Effector CD4-positive, alpha-beta T cell (primary cell): ENCODE data around the gene OSBPL5.
"Not testable (repeated sequence)": the region's sequence is repeated elsewhere in the genome, so short reads cannot be mapped to it uniquely, and the experiment has no call there.

Source experiments
- DNase-seq: peaks from one replicate; pipeline ENCODE4 v3.0.0-alpha.2; 2020

OSBPL5 gene

GRCh38 chr11:3181725-3182461 lies 16.8 kb upstream of the OSBPL5 start:
- no peak for DNase-seq

- no peak for DNase-seq
These were observed 15.8 kb upstream of the OSBPL5 start for GRCh38 chr11:3180869-3181268.

GRCh38 chr11:3178349-3178748 lies 13.2 kb upstream of the OSBPL5 start:
- no peak for DNase-seq

GRCh38 chr11:3177931-3178330 lies 12.8 kb upstream of the OSBPL5 start:
- DNase-seq, result no peak

GRCh38 chr11:3176487-3176886 lies 11.4 kb upstream of the OSBPL5 start:
- no peak for DNase-seq

- no peak for DNase-seq
These were observed 10.1 kb upstream of the OSBPL5 start for GRCh38 chr11:3175194-3175593.

GRCh38 chr11:3174387-3174786 lies 9.3 kb upstream of the OSBPL5 start:
- no peak for DNase-seq

- DNase-seq, result no peak
These were observed 8.7 kb upstream of the OSBPL5 start for GRCh38 chr11:3173795-3174194.

GRCh38 chr11:3171931-3172560 lies 6.9 kb upstream of the OSBPL5 start:
- no peak for DNase-seq

- DNase-seq, result no peak
These were observed 5.9 kb upstream of the OSBPL5 start for GRCh38 chr11:3170756-3171650.

- no peak for DNase-seq
These were observed 5.1 kb upstream of the OSBPL5 start for GRCh38 chr11:3170044-3170755.

GRCh38 chr11:3169255-3170043 lies 4.3 kb upstream of the OSBPL5 start:
- DNase-seq, result no peak

GRCh38 chr11:3168742-3169254 lies 3.7 kb upstream of the OSBPL5 start:
- DNase-seq, result not testable (repeated sequence)

GRCh38 chr11:3167143-3168119 lies 2.3 kb upstream of the OSBPL5 start:
- DNase-seq, result no peak

GRCh38 chr11:3166268-3167142 lies 1.4 kb upstream of the OSBPL5 start:
- DNase-seq, result no peak

GRCh38 chr11:3165916-3166267 lies 782 bp upstream of the OSBPL5 start:
- no peak for DNase-seq

- no peak for DNase-seq
These were observed 458 bp downstream of the OSBPL5 start for GRCh38 chr11:3164552-3165151.

GRCh38 chr11:3164138-3164551 lies 965 bp downstream of the OSBPL5 start:
- no peak for DNase-seq
